Neural progenitor cell (in vitro differentiated cells): Measurements from ENCODE around the gene USP32. TPM values are rescaled to one million over a fixed set of nuclear protein-coding genes. Genes with fewer than 3 reads are reported as not detected.
"Not testable (repeated sequence)": the region's sequence is repeated elsewhere in the genome, so short reads cannot be mapped to it uniquely, and the experiment has no call there.

Experiments used
- DNase-seq: peaks from one replicate; pipeline ENCODE4 v3.0.0-alpha.2; 2016; ENCODE audit warnings: low spot score
- H2AFZ ChIP-seq: fragments of 200-600 bp; sonication (generic); replicated peaks from 2 replicates; pipeline ENCODE4 v1.6.1; 2016; ENCODE audit warnings: antibody characterized with exemption
- H3F3A ChIP-seq: fragments of 200-600 bp; sonication (generic); 2 replicates; pipeline ENCODE4 v1.6.1; 2016; ENCODE audit warnings: antibody characterized with exemption, low read depth
- H3K27ac ChIP-seq: fragments of 200-600 bp; sonication (generic); 2 replicates; pipeline ENCODE4 v1.5.1; 2016; ENCODE audit warnings: mild to moderate bottlenecking
- H3K27me3 ChIP-seq: fragments of 200-600 bp; sonication (generic); 2 replicates; pipeline ENCODE4 v1.6.1; 2016; ENCODE audit warnings: mild to moderate bottlenecking, moderate library complexity
- H3K36me3 ChIP-seq: fragments of 200-600 bp; sonication (generic); 2 replicates; pipeline ENCODE4 v1.5.1; 2016
- H3K4me1 ChIP-seq: fragments of 200-600 bp; sonication (generic); 2 replicates; pipeline ENCODE4 v1.6.1; 2016; ENCODE audit warnings: mixed run types
- H3K4me2 ChIP-seq: fragments of 200-600 bp; sonication (generic); 2 replicates; pipeline ENCODE4 v1.6.1; 2016
- H3K4me3 ChIP-seq: fragments of 200-600 bp; sonication (generic); 2 replicates; pipeline ENCODE4 v1.5.1; 2016
- H3K79me2 ChIP-seq: fragments of 200-600 bp; sonication (generic); 2 replicates; pipeline ENCODE4 v1.6.1; 2016; ENCODE audit warnings: low read depth
- H3K9ac ChIP-seq: fragments of 200-600 bp; sonication (generic); 2 replicates; pipeline ENCODE4 v1.6.1; 2016
- H3K9me3 ChIP-seq: fragments of 200-600 bp; sonication (generic); 2 replicates; pipeline ENCODE4 v1.5.1; 2016; ENCODE audit warnings: low read depth
- H4K20me1 ChIP-seq: fragments of 200-600 bp; sonication (generic); 2 replicates; pipeline ENCODE4 v1.6.1; 2016; ENCODE audit warnings: low read depth
- H3K27ac Mint-ChIP-seq: 3 replicates; pipeline ENCODE4 v1.8.0; 2021; ENCODE audit warnings: mixed read lengths
- H3K27me3 Mint-ChIP-seq: 2 replicates; pipeline ENCODE4 v1.8.0; 2022; ENCODE audit warnings: low read depth, mild to moderate bottlenecking, inconsistent platforms, moderate library complexity, mixed read lengths; ENCODE audit not compliant: insufficient read depth
- H3K36me3 Mint-ChIP-seq: 3 replicates; pipeline ENCODE4 v1.8.0; 2021; ENCODE audit warnings: mixed read lengths
- H3K4me1 Mint-ChIP-seq: 3 replicates; pipeline ENCODE4 v1.8.0; 2021; ENCODE audit warnings: mixed read lengths
- H3K4me3 Mint-ChIP-seq: 3 replicates; pipeline ENCODE4 v1.8.0; 2021; ENCODE audit warnings: mild to moderate bottlenecking, moderate library complexity, mixed read lengths
- H3K9me3 Mint-ChIP-seq: 3 replicates; pipeline ENCODE4 v1.8.0; 2020; ENCODE audit warnings: mixed read lengths
- EZH2 ChIP-seq: fragments of 200-600 bp; sonication (generic); IDR thresholded peaks from 2 replicates; pipeline ENCODE4 v1.6.1; 2017; ENCODE audit warnings: antibody characterized with exemption, mild to moderate bottlenecking, moderate library complexity
- EZH2phosphoT487 ChIP-seq: fragments of 200-600 bp; sonication (generic); IDR thresholded peaks from 2 replicates; pipeline ENCODE4 v1.6.1; 2017; ENCODE audit warnings: antibody characterized with exemption
- total RNA-seq: library from RNA; depleted of rRNA; stranded (reverse); fragments of >200 nt; gene quantifications from 2 replicates; pipeline ENCODE4 v1.2.3, GENCODE V29; 2015; ENCODE audit warnings: low replicate concordance
- TF ChIP-seq, protein P1 (sequence below): fragments of 200-600 bp; sonication (generic); IDR thresholded peaks from 2 replicates; pipeline ENCODE4 v1.5.1; 2017; ENCODE audit warnings: antibody characterized with exemption, mild to moderate bottlenecking

The USP32 gene
- total RNA-seq, 1 donor from 2014 or later, result 45.0 TPM

DNA sequence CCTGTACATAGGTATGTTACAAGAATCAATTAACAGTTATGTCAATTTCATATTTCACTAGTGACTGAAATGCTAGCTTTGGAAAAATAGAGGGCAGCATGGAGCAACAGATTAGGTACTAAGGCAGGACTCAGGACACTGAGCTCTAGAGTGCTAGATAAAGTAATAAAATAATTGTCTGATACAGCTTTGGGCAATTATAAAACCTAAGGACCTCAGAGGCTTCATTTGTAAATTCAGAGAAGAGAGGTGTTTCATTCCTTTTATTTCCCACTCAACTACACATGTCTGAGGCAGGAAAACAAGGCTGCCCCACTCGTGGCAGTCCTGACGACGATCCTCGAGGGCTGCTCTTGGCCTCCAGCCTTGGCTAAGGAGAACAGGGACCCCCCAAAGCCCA lies 160.7 kb downstream of the USP32 start:
- Mint-ChIP-seq H3K27me3 (no peaks in the 10 kb centered on the region), H3K27ac (no peak overlapping the region), H3K36me3 (peaks cover 6% of the 10 kb centered on the region)

DNA sequence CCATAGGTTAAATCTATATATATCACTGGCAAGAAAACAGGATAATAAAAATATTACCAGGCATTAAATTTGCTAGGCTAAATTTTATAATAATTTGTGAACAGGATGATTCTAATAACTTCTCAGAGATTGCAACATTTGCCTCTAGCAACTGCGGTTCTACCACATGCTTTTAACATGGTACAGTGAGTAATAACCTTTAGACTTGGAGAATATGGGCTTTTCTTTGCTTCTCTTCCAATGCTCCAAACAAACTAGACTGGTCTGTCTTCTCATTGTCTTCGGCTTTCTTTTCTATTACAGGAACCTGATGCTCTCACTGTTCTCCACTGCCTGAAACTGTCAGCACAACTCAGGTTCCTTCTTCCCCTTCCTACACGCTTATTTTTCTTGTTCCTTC lies 161.6 kb downstream of the USP32 start:
- H3K9me3 ChIP-seq, result no peaks in the 10 kb centered on the region
- Mint-ChIP-seq H3K4me1 (peaks cover 9% of the 10 kb centered on the region), H3K36me3 (peaks cover 6% of the 10 kb centered on the region), H3K27me3 (no peaks in the 10 kb centered on the region), H3K9me3 (no peaks in the 10 kb centered on the region), H3K27ac (no peak overlapping the region), H3K4me3 (no peak overlapping the region)
- H3K36me3 ChIP-seq, result no peaks in the 10 kb centered on the region
- H3K27me3 ChIP-seq, result no peaks in the 10 kb centered on the region
- no peak overlapping the region for H3K9ac ChIP-seq
- no peak overlapping the region for H3K4me2 ChIP-seq
- peak overlapping the region; percentile 30 for H3K27ac ChIP-seq
- peaks cover 11% of the 10 kb centered on the region for H3K4me1 ChIP-seq
- no peaks in the 10 kb centered on the region for H3K79me2 ChIP-seq
- no peak overlapping the region for H3K4me3 ChIP-seq
- TF ChIP-seq, protein P1, sequence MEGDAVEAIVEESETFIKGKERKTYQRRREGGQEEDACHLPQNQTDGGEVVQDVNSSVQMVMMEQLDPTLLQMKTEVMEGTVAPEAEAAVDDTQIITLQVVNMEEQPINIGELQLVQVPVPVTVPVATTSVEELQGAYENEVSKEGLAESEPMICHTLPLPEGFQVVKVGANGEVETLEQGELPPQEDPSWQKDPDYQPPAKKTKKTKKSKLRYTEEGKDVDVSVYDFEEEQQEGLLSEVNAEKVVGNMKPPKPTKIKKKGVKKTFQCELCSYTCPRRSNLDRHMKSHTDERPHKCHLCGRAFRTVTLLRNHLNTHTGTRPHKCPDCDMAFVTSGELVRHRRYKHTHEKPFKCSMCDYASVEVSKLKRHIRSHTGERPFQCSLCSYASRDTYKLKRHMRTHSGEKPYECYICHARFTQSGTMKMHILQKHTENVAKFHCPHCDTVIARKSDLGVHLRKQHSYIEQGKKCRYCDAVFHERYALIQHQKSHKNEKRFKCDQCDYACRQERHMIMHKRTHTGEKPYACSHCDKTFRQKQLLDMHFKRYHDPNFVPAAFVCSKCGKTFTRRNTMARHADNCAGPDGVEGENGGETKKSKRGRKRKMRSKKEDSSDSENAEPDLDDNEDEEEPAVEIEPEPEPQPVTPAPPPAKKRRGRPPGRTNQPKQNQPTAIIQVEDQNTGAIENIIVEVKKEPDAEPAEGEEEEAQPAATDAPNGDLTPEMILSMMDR, result no peak
- TF ChIP-seq EZH2 (no peak), EZH2phosphoT487 (no peak)
- H2AFZ ChIP-seq, result no peak overlapping the region
- peaks cover 6% of the 10 kb centered on the region for H4K20me1 ChIP-seq
- peaks cover 24% of the 10 kb centered on the region for H3F3A ChIP-seq
- DNase-seq, result no peak

More for the DNA sequence above, 160.7 kb downstream of the USP32 start:
- H3K4me2 ChIP-seq, result peak overlapping the region; percentile 50
- H3F3A ChIP-seq, result peaks cover 24% of the 10 kb centered on the region
- DNase-seq, result peak; percentile 4
- no peaks in the 10 kb centered on the region for H3K9me3 ChIP-seq
- TF ChIP-seq, protein P1, result peak; percentile 48
- TF ChIP-seq EZH2phosphoT487 (no peak), EZH2 (no peak)
- Mint-ChIP-seq H3K4me1 (peaks cover 9% of the 10 kb centered on the region), H3K9me3 (no peaks in the 10 kb centered on the region), H3K4me3 (no peak overlapping the region)
- H3K27ac ChIP-seq, result no peak overlapping the region
- H3K36me3 ChIP-seq, result no peaks in the 10 kb centered on the region
- H3K27me3 ChIP-seq, result no peaks in the 10 kb centered on the region
- no peaks in the 10 kb centered on the region for H3K79me2 ChIP-seq
- peaks cover 11% of the 10 kb centered on the region for H3K4me1 ChIP-seq
- H4K20me1 ChIP-seq, result peaks cover 6% of the 10 kb centered on the region
- no peak overlapping the region for H2AFZ ChIP-seq
- no peak overlapping the region for H3K9ac ChIP-seq
- H3K4me3 ChIP-seq, result no peak overlapping the region

DNA sequence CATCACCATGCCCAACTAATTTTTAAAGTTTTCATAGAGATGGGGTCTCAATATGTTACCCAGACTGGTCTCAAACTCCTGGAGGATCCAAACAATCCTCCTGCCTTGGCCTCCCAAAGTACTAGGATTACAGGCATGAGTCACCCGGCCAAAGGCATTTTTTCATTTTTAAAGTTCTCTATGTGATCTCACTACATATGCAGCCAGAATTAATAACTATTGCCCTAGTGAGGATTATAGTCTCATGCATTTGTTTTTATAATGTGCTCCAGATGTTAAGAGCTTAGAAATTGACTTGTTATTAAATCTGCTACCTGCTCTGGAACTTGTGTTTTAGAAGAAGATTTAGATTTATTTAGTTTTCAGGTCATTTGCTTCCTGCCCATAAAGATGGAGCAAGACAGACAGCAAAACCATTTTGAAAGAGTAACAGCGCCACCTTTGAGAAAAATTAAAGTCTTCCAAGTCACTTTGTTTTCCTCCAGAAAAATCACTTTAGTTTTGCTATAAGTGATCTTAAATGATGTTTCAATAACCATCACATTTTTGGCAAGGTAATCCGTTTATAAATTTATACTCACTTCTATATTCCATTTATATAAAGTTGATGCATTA lies 162.6 kb downstream of the USP32 start:
- H3K36me3 Mint-ChIP-seq, result no peaks in the 10 kb centered on the region
- peaks cover 24% of the 10 kb centered on the region for H3F3A ChIP-seq
- H3K9me3 ChIP-seq, result no peaks in the 10 kb centered on the region
- H3K4me1 ChIP-seq, result peaks cover 11% of the 10 kb centered on the region
- H2AFZ ChIP-seq, result no peak overlapping the region
- H3K27ac Mint-ChIP-seq, result no peak overlapping the region
- no peaks in the 10 kb centered on the region for H3K36me3 ChIP-seq
- no peak overlapping the region for H3K27ac ChIP-seq
- no peak overlapping the region for H3K4me3 ChIP-seq
- H3K79me2 ChIP-seq, result no peaks in the 10 kb centered on the region
- H3K9me3 Mint-ChIP-seq, result no peaks in the 10 kb centered on the region
- peaks cover 6% of the 10 kb centered on the region for H4K20me1 ChIP-seq
- no peak overlapping the region for H3K4me2 ChIP-seq
- H3K9ac ChIP-seq, result no peak overlapping the region
- no peaks in the 10 kb centered on the region for H3K27me3 Mint-ChIP-seq
- H3K27me3 ChIP-seq, result no peaks in the 10 kb centered on the region
- H3K4me1 Mint-ChIP-seq, result peaks cover 9% of the 10 kb centered on the region
- DNase-seq, result no peak
- no peak overlapping the region for H3K4me3 Mint-ChIP-seq
- TF ChIP-seq, protein P1, result peak; percentile 42
- TF ChIP-seq EZH2, result no peak

DNA sequence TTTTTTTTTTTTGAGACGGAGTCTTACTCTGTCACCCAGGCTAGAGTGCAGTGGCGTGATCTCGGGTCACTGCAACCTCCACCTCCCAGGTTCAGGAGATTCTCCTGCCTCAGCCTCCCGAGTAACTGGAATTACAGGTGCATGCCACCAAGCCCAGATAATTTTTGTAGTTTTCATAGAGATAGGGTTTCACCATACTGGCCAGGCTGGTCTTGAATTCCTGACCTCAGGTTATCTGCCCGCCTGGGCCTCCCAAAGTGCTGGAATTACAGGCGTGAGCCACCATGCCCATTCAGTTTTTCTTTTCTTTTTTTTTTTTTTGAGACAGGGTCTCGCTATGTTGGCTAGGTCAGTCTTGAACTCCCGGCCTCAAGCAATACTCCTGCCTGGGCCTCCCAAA lies 164.7 kb downstream of the USP32 start:
- not testable (repeated sequence) for H3K36me3 Mint-ChIP-seq, H3K4me2 ChIP-seq, DNase-seq, H3K9ac ChIP-seq, H3K27me3 Mint-ChIP-seq, H3K27ac Mint-ChIP-seq, H3K36me3 ChIP-seq, H3K27ac ChIP-seq, H3K4me1 Mint-ChIP-seq, H3K4me3 ChIP-seq, H3K9me3 ChIP-seq, H3K79me2 ChIP-seq, H4K20me1 ChIP-seq, H2AFZ ChIP-seq, H3K9me3 Mint-ChIP-seq, H3K4me3 Mint-ChIP-seq, H3K27me3 ChIP-seq
- peaks cover 11% of the 10 kb centered on the region for H3K4me1 ChIP-seq
- peaks cover 21% of the 10 kb centered on the region for H3F3A ChIP-seq
